Measurements from ENCODE around the gene DRC1.
A peak's percentile ranks its signal among the peaks of the same experiment; 100 is the strongest.

The DRC1 gene

DNA sequence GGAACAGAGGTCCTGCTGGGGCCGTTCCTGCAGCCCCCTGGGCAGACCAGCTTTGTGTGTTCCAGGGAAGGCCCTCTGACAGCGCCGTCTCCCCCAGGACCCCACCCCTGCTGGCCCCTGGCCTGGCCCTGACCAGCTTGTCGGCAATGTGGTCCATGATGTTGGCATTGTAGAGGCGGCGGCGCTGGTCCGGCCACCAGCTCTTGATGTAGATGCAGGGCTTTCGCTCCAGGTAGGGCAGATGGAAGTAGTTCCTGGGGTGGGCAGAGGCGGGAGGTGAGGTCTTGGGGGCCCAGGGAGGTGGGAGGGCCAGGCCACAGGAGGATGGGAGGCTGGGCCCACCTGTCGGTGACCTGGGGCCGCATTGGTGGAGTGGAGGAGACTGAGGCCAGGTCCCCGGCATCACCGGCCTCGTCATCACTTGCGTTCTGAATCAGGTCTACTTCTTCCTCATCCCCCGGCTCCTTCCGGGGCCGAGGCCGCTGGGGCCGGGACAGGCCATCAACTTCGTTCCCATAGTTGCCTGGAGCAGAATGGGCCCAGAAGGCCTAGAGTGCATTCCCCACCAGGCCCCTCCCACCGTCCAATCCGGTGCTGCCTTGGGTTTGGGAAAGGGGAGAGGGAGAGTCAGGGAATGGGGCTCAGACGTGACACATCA, 77.5 kb downstream of the DRC1 start:
- DNase-seq: no peak

DNA sequence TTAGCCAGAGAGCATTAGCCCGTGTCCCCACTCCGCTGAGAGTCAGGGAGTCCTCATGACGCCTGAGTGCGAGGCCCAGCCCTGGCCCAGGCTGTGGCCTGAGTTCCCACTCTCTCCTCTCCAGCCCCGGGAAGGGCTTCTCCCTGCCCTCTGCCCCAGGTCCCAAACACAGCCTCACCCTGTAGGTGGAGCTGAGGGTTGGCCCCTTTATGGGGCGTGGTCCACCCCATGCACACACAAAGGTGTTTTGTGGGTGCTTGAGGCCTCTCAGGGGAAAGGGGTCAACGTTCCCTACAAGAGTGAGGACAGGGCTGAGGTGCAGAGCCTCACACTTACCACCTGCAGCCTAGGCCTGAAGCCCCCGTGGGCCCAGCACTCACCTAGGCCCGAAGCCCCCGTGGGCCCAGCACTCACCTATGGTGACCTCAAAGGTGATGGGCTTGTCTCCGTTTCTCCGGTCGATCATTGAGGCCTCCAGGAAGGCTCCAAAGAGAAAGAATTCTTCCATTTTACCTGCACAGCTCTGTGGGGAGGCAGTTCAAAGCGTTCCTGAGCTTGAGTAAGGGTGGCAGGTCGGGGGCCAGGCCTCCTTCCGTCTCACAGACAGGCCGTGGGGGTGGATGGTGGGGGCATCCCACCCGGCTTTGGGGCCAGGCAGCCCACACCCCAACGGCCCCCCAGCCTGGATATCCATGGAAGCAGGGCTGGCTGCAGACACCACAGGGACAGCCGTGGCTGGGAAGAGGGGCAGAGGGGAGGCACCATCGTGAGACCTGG, 78.3 kb downstream of the DRC1 start:
- DNase-seq: no peak

DNA sequence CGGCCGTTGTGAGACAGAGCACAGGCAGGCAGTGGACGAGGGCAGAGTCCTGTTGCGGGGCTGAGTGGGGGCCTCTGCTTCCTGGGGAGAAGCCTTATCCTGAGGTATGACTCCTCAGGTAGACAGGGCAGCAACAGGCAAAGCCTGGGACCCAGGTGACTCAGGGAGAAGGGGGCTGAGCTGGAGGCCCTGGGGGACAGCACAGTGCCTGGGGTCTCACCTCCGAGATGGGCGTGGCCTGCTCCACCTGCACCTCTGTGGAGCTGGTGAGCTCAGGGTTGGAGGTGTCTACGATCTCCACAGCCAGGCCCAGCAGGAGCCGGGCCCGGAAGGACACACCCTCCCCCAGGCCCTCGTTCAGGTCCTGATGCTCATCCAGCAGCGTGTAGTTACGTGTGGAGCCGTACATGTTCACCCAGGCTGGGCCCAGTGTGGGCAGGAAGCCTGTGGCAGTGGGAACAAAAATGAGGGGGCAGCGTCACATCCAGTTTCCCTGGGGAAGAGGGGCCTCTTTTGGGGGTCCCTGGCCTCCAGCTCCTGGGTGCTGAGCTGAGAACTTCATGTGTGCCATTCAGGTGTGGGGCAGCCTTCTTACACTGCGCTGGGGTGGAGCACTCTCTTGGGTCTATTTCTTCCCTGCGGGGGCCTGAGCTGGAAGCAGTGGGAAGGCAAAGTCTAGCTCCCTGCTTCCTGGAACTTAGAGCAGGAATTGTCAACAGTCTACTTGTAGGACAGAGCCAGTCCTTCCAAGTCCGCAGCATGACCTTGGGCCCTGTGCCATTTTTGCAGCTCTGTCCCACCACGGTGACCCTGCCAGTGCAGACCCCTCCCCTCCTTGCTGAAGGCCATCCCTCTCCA, 79.1 kb downstream of the DRC1 start:
- no peak for DNase-seq

DNA sequence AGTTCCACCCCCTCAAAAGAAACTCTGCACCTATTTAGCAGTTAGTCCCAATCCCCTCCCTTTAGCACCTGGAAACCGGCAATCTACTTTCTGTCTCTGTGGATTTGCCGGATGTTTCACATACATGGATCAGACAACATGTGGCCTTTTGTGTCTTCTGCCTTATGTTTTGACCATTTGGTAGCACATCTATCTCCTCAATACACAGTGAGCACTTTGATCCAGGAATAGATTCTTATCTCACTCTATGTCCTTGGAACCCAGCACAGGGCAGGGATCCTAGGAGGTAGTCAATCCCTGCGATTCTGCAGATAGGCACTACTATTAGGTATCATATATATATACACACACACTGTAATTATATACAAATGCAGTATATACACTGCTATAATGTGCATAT, 80.0 kb downstream of the DRC1 start:
- DNase-seq: no peak

DNA sequence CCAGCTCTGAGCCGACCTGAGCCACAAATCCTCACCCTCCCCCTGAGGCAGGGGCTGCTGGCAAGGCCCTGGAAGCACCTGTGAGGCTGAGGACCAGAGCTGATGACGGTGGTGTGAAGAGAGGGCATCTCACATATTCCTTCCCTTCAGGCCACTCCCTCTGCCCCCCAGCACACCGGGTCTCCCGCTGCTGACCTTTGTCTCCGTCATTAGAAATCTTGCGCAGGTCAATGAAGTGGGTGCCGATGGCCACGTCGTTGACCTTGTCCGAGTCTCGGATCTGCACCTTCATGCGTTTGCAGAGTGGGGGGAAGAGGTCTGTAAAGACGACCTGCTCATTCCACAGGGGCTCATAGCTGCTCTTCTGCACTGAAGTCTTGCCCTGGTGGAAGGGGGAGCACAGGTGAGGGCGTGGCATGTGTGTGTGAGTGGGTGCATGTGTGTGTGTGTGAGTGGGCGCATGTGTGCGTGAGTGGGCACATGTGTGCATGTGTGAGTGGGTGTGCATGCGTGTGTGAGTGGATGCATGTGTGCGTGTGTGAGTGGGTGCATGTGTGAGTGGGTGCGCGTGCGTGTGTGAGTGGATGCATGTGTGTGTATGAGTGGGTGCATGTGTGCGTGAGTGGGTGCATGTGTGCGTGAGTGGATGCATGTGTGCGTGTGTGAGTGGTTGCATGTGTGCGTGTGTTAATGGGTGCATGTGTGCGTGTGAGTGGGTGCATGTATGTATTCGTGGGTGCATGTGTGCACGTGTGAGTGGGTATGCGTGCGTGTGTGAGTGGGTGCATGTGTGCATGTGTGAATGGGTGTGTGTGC, 80.7 kb downstream of the DRC1 start:
- DNase-seq: no peak

DNA sequence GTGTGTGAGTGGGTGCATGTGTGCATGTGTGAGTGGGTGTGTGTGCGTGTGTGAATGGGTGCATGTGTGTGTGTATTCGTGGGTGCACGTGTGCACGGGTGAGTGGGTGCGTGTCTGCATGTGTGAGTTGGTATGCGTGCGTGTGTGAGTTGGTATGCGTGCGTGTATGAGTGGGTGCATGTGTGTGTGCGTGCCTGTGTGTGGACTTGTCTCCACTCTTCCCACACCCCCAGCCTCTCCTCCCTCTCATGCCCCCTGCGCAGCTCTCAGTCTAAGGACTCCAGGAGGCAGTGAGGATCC, 81.3 kb downstream of the DRC1 start:
- DNase-seq: no peak

DNA sequence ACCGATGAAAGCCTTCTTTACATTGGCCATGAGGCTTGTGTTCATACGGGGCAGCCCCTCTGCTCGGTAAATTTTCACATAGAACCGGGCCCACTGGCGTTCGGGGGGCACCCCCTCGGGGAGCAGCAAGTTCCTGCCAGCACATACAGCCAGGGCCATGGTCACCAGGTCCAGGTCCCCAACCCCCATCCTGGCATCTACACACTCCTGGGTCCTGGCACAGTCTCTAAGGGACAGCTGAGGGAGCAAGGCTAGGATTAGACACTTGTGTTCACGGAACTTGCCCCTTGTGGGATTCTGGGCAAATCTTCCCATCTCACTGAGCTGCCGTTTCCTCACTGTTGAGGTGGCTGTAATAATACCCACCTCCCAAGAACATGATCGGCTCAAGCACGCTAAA, 81.8 kb downstream of the DRC1 start:
- no peak for DNase-seq

DNA sequence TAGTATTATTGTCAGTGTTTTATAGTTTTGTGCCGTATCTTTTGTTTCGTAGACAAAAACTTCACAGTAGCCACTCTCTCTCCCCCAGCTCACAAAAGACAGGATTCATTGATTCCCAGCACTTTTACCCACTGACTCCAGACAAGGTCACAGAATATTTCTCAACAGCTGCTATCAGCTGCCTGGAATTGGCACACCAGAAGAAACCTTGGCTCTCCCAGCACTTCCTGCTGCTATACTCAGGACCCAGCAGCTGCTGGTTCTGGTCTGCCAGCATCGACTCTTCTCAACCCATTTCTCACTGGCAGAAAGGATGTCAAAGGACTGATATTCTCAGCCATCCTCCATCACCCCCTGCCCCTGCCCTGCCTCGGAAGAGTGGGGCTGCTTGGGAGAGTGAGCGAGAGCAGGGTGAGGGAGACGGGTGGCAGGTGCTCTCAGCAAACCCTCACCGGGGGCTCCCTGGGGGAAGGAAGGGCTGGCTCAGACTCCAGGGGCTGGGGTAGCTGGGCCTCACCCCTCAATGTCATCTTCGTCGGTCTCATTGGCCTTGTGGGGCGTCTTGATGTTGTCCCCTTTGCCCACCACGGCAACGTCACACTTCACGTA, 82.3 kb downstream of the DRC1 start:
- no peak for DNase-seq

DNA sequence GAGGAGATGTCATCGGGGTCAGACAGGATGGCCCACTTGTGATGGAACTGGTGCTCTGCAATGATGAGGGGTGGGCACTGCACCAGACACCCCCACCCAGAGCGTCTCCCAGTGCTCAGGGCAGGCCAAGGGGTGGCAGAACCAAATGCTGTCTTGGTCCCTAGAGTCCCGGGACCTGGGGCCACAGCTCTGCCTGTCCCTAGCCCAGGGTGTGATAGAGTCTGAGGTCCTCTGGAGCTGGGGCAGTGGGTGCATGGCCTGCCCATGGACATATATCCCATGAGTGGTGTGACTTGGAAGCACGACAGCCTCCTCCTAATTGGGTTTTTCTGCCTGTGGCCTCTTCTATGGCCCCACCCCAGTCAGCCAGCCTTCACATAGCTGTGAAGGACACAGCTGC, 82.9 kb downstream of the DRC1 start:
- DNase-seq: no peak

DNA sequence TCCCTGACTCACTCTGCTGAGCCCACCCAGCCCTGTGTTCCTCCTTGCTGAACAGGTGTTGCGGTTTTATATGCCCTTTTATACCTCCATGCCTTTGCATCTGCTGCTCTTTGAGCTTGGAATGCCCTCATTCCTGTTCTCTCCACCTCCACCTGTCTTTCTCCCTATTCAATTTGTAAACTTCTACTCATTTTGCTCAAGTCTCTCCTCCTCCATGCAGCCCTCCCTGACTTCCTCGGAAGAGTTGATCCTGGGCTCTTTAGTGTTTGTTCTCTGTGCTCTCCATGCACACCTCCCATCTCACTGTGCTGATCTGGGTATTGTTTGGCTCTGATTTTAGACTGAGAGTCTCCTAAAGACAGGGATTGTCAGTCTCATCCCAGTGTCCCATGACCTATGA, 83.4 kb downstream of the DRC1 start:
- no peak for DNase-seq

DNA sequence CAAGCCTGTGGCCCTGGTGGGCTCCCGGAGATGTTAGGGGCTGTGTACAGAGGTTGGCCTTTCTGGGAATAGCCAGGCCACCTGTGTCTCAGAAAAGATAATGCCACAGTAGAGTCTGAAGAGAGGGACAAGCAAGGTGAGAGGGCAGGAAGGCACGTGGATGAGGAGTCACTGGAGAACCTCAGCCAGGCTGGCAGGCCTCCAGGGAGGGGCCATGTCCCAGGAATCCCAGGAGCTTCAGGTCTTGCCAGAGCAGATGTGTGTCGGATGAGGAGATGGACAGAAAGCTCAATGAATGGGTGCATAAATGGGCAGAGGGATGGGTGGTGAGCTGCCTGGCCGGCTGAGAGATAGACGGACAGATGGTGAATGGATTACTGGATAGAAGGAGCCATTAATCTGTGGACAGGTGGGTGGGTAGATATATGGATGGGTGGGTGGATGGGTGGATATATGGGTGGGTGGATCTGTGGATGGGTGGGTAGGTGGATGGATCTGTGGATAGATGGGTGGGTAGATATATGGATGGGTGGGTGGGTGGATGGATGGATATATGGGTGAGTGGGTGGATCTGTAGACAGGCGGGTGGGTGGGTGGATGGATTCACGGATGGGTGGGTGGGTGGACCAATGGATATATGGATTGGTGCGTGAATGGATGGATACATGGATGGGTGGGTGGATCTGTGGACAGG, 84.2 kb downstream of the DRC1 start:
- DNase-seq: no peak

DNA sequence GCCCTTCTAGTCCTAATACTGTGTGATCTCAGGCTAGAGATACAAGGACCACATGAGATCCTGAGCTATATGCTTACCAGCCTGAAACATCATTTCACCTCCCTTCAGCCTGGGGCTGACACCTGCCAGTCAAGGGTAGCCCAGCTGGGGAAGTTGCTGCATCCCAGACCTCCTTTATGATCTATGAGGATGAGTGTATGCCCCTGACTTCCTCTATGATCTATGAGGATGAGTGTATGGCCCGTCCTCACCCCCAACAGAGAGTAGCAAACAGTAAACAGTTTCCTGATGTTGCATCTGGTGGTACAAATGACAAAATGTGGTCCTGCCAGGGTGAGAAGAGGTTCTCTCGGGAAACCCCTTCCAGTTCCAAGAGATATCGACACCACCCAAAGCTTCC, 85.1 kb downstream of the DRC1 start:
- no peak for DNase-seq

DNA sequence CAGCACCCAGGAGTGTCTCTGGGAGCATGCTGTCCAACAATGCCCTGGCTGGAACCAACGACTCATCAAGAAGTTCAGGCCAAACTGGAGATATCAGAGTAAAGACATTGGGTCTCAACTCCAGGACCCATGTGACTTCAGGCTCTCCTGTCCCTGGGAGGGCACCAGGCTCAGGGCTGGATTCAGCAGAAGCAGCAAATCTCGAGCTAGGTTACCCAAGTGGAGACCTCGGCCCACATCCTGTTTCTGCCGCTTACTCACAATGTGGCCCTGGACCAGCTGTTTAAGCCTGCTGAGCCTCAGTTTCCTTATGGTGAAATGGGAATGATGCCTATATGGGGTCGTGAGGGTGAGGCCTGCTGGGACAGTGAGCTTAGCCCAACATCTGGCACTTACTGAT, 85.5 kb downstream of the DRC1 start:
- no peak for DNase-seq

DNA sequence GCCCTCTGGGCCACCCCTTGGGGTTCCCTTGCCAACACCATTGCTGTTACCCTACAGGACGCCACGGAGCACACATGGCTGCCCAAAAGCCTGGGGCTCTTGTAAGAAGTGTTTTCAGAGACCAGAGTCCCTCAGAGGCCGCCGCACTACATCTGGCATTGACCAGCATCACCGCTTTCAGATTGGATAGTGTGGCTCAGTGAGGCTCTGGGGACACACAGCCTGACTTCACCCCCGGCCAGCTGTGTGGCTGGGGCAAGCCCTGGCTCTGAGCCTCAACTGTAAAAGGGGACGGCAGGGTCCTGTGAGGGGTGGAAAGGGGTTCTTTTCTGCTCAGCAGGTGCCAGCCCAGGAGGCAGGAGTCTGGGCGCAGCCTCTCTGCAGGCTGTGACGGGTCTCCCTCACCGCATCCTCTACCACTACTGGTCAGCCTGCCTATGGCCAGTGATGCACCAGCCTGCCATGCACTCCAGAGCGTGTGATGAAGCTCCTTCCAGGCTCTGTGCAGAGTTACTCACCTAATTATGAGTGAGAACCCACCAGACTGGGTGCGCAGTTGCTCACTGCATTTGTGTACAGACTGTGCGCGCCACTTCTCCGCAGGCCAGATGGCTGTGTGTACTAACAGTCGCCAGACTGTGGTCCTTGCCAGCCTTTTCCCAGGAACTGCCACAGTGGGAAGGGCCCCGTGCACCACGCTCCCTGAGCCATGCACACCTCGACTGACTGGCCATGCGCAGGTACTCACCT, 86.9 kb downstream of the DRC1 start:
- DNase-seq: no peak

DNA sequence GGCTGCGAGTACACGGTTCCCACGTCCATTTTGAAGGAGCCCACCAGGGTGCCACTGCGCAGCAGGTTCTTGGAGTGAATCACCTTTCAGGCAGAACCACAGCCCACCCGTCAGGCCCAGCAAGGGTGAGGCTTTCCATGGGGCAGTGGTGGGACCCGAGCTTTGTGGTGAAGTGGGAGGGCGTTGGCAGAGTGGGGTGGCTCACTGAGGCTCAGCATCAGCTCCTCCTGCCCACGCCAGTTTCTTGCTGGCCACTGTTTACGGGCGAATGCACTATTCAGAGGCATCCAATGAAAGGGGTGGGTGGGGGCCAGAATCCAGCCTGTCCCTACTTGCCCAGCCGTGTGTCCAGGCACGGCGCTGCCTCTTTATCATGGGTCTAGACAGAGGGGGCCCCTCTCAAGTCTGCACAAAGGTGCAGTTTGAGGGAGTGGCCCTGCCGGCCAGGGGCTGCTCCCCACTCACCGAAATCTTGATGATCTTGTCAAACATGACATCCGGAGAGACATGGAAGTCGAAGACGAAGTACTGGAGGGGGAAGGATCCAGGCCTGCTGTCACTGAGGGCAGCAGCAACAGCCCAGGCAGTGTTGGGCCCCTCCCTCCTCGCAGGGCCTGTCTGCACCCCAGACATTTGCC, 87.6 kb downstream of the DRC1 start:
- DNase-seq: no peak

DNA sequence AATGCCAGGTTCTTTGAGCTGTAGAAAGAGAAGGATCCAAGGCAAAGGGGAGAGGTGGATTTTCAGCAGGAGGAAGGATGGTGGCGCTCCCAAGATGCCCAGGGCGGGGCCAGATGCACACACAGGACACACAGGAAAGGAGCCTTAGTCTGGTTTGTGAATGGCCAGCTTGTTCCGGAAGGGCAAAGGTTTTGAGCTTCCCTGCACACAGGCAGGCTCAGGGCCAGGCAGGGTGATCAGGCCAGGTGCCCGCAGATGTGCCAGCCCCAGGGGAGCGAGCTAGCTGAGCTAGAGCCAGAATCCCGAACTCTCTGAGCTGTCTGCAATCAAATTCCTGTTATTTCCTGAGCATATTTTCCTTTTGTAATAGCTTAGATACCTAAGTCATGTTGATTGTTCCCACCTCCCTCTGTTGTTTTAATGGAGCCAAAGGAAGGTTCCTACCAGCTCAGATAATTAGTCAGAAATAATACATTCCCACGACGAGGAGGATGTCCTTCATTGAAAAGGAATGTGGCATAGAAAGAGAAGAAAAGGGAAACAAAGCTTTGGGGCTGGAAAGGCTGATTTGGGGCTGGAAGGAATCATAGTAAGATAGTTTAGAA, 89.9 kb downstream of the DRC1 start:
- DNase-seq: no peak

DNA sequence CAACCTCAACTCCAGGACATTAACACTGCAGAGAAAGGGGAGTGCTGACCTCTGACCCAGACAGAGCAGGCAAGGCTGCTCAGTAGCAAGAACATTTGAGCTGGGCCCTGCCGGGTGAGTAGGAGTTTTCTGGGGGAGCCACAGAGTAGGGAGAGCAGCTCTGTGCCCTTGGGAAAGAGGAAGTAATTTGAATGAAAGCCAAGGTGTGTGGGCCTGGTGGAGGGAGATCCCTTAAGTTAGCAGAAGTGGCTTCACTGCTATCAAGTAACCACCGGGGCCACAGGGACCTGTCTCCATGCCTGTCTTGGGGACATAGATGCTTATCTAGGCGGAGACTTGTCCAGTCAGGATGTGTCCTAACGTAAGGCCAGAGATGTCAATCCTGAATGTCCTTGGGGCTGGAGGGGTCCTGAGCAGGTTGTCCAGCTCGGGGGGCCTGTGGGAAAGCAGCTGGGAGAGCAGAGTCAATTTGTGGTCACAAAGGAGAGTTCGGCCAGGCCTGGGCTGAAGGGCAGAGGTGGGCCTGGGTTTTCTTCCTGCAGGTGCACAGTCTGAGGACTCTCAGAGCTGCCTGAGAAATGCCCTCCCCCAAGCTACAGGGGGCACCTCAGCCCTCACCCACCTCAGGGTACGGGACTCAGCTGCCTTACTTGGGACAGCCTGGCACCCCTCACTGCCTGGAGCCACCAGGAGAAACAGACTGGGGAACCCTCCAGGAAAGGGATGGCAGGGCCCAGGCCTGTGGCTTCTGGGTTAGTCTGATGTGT, 91.2 kb downstream of the DRC1 start:
- DNase-seq: peak; percentile 10

DNA sequence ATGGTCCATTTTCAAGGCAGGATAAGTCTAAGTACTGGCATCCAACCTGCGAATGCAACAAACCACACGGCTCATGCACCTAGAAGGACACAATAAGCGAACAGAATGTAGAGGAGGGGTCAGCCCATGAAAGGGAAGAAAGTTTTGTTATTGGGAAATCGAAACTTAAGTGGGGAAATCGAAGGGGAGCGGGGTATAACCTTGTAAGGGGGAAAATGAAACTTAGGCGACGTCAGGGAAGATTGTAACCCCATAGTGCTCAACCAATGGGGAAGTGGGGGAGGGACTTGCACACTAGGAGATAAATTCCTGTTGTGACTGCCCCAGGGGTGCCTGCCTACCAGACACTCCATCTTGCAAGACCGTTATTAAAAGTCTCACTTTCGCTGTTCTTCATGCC, 91.8 kb downstream of the DRC1 start:
- DNase-seq: no peak

DNA sequence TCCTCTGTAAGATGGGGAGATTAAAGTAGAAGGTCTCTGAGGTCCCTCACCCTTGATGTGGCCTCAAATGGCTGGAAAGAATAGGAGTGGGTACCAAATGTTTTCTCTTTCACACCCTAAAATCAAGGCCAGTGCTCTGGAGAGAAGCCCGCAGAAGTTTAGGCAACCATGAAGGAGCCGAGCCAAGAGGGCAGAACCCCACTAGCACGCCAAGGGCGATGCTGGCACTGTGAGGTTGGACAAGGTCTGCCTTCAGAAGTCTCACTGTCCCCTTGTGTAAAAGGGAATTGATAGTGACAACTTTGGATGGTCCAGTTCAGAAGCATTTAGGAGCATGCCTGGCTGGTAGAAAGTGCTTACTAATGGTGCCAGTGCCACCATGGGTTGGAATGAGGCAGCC, 92.5 kb downstream of the DRC1 start:
- DNase-seq: no peak

DNA sequence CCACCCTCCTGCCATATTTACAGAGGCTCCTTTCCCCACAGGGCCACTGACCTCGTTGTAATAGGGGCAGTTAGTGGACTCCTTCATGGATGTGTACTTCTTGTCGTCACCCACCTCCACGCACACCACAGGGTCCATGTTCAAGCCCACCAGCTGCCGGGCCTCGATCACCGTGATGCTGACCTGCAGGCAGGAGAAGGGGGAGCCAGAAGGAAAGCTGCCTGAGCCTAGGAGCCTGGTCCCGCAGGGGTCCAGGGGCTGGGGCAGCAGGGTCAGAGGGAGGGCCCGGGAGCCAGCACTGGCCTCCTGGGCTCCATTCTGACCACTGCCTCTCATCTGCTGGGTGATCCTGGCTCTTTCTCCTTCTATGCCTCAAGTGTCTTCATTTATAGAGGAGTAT, 93.2 kb downstream of the DRC1 start:
- no peak for DNase-seq
